Lower leg skin (tissue), 4 donors: ENCODE results near the gene PGA5. TPM values are rescaled to one million over a fixed set of nuclear protein-coding genes. Genes with fewer than 3 reads are reported as not detected.

ENCODE experiments used
- DNase-seq, 2 donors: peaks; one replicate each; pipeline ENCODE4 v3.0.0-alpha.2; 2019; ENCODE audit warnings: low spot score in 2 of 2
- H3K4me3 ChIP-seq: fragments of 200-600 bp; sonication (generic); 2 replicates; pipeline ENCODE4 v1.5.1; 2017; ENCODE audit warnings: mild to moderate bottlenecking, low read depth; ENCODE audit not compliant: poor library complexity, severe bottlenecking
- POLR2A ChIP-seq, 2 donors: fragments of 450-650 bp; IDR thresholded peaks; one replicate each; pipeline ENCODE4 v1.6.1; 2016 to 2017; ENCODE audit warnings: antibody characterized with exemption in 2 of 2, mild to moderate bottlenecking in 1 of 2, moderate library complexity in 1 of 2
- WGBS, 2 donors: methylation state at CpG; one replicate each; pipeline ENCODE4 v1.1.5; 2018; 5-methylcytosine and 5-hydroxymethylcytosine counted together
- intact Hi-C: fragments of 100-400 bp; cut with DNase I; formaldehyde crosslinking; loops from one replicate; pipeline ENCODE4 v1.15.0; 2023; ENCODE audit warnings: low total_unique reads
- total RNA-seq, 4 donors: library from RNA; depleted of rRNA; stranded (reverse); fragments of >200 nt; gene quantifications; one replicate each; pipeline ENCODE4 v1.1.0, GENCODE V29; 2016
- TF ChIP-seq, protein P1 (sequence below), 3 donors: fragments of 450-650 bp; IDR thresholded peaks; one replicate each; pipeline ENCODE4 v1.5.1; 2016; ENCODE audit warnings: antibody characterized with exemption in 3 of 3, mild to moderate bottlenecking in 3 of 3, moderate library complexity in 2 of 3

Gene PGA5
- total RNA-seq, 4 donors from 2014 or later: not detected

DNA sequence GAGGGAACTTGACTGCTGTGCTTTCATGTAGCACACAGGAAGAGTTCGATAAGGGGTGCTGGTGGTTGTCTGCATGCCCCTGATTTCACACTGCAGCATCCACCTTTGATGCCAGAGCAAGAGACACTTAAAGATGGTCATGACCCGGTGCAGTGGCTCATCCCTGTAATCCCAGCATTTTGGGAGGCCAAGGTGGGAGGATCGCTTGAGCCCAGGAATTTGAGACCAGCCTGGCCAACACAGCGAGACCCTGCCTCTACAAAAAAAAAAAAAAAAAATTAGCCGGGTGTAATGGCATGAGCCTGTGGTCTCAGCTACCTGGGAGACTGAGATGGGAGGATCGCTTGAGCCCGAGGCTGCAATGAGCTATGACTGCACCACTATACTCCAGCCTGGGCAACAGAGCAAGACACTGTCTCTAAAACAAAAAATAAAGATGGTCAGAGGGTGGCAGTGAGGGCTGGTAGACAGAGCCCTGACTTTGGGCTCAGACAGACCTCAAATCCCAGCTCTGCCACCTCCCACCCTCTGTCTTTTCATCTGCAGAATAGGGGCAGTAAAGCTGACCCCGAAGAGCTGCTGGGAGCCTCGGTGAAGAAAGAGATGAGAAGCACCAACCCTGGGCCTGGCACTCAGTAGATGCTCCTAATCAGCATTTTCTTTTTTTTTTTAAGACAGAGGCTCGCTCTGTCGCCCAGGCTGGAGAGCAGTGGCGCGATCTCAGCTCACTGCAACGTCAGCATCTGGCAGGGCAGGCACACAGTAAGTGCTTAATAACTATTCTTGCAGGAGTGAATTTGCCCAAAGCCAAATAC is 36.4 kb downstream of the PGA5 start:
- no peak for TF ChIP-seq POLR2A (IDR thresholded peaks at IDR 0.05)
- TF ChIP-seq, protein P1, sequence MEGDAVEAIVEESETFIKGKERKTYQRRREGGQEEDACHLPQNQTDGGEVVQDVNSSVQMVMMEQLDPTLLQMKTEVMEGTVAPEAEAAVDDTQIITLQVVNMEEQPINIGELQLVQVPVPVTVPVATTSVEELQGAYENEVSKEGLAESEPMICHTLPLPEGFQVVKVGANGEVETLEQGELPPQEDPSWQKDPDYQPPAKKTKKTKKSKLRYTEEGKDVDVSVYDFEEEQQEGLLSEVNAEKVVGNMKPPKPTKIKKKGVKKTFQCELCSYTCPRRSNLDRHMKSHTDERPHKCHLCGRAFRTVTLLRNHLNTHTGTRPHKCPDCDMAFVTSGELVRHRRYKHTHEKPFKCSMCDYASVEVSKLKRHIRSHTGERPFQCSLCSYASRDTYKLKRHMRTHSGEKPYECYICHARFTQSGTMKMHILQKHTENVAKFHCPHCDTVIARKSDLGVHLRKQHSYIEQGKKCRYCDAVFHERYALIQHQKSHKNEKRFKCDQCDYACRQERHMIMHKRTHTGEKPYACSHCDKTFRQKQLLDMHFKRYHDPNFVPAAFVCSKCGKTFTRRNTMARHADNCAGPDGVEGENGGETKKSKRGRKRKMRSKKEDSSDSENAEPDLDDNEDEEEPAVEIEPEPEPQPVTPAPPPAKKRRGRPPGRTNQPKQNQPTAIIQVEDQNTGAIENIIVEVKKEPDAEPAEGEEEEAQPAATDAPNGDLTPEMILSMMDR (IDR thresholded peaks at IDR 0.05): no peak
- DNase-seq: no peak
- H3K4me3 ChIP-seq: no peak overlapping the region
- WGBS, 2 donors: 71% methylated on average over 14 of the region's 14 CpGs
- intact Hi-C loops: no loop called here

DNA sequence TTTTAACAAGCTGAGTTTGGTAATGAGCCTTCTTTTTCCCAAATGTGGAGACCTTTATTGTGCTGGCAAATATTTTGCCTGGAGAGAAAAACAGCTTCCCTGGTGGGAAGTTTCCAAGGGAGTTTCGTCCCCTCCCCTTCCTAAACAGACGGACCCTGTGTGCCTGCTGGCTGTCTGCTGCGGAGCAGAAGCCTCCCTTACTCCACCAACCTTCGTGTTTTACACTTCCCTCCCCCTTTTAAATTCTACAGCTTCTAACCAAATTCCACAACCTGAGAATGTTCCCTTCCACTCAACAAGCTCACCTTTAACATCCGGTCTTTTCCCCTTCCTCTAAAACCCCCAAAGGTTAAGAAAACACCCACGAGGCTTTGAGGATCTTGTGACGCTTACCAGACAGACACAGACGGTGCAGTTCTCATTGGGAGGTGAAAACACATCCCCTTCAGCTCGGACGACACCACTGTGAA is 37.1 kb downstream of the PGA5 start:
- intact Hi-C loops: no loop called here
- no peak for DNase-seq
- TF ChIP-seq, protein P1 (IDR thresholded peaks at IDR 0.05): no peak
- no peak for TF ChIP-seq POLR2A (IDR thresholded peaks at IDR 0.05)
- 47 to 50% methylated on average over 10 of the region's 10 CpGs for WGBS, 2 donors
- H3K4me3 ChIP-seq: no peak overlapping the region

DNA sequence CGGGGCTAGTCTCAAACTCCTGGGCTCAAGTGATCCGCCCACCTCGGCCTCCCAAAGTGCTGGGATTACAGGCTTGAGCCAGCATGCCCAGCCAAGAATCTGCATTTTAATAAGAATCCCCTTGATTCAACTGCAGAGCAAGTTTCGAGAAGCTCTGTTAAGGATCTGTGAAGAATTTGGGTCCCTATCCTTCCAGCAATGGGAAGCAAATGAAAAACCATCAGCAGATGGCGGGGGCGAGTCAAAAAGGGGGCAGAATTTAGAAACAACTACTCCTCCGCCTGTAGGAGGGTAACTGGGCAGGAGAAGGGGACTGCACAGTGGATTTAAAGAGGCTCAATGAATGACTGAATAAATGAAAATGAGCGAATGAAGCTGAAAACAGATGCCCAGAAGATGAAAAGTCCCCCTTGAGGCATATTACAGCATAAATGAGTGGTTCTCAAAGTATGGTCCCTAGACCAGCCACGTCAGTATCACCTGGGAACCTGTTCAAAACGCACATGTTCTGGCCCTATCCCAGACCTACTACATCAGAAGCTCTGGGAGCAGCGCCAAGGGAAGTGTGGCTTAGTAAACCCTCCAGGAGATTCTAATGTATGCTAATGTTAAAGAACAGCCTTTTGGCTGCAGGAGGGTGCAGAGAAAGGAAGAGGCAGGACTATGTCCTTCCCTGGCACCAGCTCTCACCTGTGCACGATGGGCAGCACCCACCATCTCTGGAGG is 39.1 kb downstream of the PGA5 start:
- intact Hi-C loops: no loop called here
- H3K4me3 ChIP-seq: no peak overlapping the region
- TF ChIP-seq, protein P1 (IDR thresholded peaks at IDR 0.05): no peak
- TF ChIP-seq POLR2A (IDR thresholded peaks at IDR 0.05): no peak
- 53 to 64% methylated on average over 12 of the region's 12 CpGs for WGBS, 2 donors
- peak in 1 of 2 donors; percentile 69 for DNase-seq

DNA sequence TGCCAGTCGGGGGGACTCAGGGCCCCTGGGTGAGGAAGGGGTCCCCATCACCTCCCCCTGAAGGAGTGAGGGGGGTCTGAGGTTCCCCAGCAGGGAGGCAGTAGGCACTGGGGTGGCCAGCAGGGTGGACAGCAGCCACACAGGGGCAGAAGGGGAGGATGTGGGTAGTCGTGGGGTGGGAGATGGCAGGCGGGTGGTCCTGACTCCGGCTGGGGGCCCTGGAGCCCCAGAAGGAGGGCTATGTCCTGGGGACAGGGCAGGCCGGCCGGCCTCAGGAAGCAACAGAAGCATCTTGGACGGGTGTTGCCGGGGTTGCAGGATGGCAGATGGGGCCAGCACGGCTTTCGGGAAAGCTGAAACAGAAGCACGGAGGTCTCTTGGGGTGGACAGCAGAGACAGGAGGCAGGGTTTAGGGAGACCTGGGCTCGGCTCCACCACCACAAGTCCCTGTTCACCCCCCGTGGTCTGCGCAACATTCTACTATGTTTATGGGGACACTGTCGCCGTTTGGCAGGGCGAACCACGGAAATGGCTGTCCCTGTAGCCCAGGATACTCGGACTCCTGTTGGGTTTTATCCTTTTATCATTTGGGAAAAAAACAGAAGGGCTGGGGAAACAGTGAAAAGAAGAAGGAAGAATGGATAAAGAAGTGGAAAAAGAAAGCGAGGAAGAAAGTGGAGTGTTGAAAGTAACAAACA is 40.1 kb downstream of the PGA5 start:
- 80 to 86% methylated on average over 20 of the region's 20 CpGs for WGBS, 2 donors
- no peak for TF ChIP-seq POLR2A (IDR thresholded peaks at IDR 0.05)
- TF ChIP-seq, protein P1 (IDR thresholded peaks at IDR 0.05): no peak
- DNase-seq: no peak
- intact Hi-C loops: no loop called here
- H3K4me3 ChIP-seq: no peak overlapping the region

DNA sequence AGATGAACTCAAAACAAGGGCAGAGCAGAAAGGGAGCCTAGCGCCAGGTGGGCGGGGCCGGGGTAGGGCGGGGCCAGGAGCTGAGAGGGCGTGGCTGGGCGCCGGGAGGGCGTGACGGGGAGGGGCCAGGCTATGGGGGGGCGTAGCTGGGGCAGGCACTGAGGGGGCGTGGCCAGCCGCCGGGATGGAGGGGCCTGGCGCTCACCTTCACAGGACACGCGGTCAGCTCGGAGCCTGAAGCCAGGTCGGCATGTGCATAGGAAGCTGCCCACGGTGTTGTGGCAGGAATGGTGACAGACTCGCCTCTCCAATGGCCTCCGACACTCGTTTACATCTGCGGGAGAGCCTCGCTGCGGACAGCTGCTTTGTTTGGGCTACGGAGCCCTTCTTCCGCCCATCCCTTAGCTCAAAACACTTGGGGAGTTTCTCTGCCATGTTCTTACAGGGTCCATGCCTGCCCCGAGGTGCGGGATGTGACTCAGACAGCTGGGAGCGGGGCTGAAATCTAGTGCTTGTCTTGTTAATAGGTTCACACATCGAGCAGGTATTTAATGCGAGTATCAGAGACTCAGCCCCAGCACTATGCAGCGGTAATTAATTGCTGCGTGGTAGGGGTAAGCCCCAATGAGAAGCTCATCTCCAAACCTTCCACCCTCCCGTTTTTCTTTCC is 40.7 kb downstream of the PGA5 start:
- WGBS, 2 donors: 29 to 30% methylated on average over 22 to 34 of the region's 35 CpGs
- no peak overlapping the region for H3K4me3 ChIP-seq
- intact Hi-C loops: no loop called here
- TF ChIP-seq POLR2A (IDR thresholded peaks at IDR 0.05): no peak
- TF ChIP-seq, protein P1 (IDR thresholded peaks at IDR 0.05): no peak
- no peak for DNase-seq
